NCI-H1417 (cell line): Measurements from ENCODE around the gene MLF2.
"Not testable (repeated sequence)": the region's sequence is repeated elsewhere in the genome, so short reads cannot be mapped to it uniquely, and the experiment has no call there.

Source experiments
- DNase-seq, 3 experiments: peaks; one replicate each; lab custom pipeline; 2025; lab: John Stamatoyannopoulos, UW

Gene MLF2

DNA sequence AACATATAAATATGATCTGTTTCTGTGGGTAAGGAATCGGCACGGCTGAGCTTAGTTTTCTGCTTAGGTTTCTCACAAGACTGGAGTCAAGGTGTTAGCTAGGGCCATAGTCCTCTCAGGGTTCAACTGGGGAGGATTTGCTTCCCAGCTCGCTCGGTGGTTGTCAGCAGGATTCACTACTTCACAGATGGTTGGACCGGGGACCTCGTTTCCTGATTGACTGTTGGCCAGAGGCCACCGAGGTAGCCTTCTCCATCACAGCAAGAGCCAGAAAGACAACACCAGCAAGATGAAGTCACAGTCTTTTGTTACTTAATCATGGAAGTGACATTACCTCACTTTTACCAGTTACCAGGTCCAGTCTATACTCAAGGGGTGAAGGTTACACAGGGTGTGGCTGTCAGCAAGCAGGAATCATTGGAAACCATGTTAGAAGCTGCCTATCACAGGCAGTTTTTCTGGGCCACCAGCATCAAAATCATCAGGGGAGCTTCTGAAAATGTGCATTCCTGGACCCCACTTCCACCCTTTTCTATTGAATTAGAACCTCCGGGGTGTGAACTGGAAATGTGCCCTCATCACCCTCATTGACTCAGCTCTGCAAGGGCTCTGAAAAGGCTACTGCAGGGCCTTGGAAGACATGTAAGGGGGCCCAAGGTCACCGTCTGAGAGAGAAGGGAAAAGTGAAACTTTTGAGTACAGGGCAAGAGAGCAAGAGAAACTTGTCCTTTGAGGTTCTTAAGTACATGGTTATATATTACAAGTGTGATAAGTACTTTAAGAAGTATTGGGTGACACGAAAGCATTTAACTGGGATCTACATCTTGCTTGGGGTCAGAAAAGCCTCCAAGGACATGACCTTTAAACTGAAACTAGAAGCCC, 18.2 kb downstream of the MLF2 start:
- DNase-seq = no peak

DNA sequence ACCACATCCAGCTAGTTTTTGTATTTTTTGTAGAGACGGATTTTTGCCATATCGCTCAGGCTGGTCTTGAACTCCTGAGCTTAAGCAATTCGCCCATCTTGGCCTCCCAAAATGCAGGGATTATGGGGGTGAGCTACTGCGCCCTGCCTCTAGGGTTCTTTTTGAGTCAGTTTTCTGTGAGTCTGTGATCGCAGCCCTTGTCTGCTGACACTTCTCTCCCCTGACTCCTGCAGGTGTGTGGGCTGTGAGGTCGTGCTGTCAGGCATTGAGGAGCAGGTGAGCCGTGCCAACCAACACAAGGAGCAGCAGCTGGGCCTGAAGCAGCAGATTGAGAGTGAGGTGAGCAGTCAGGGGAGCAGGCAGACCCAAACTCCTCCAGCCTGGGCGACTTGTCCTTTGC, 22.8 kb downstream of the MLF2 start:
- DNase-seq = no peak

DNA sequence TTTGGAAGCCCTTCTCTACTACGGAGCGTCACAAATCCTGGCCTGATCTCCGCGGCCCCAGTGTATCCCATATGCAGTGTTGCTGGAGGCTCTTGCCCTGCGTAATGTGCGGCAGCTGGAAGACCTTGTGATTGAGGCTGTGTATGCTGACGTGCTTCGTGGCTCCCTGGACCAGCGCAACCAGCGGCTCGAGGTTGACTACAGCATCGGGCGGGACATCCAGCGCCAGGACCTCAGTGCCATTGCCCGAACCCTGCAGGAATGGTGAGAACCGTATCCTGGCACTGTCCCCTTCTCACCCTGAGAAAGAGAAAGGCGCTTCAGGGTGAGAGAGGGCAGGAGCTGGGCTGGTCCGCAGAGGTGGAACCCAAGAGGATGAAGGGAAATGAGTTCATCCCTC, 23.8 kb downstream of the MLF2 start:
- no peak for DNase-seq

DNA sequence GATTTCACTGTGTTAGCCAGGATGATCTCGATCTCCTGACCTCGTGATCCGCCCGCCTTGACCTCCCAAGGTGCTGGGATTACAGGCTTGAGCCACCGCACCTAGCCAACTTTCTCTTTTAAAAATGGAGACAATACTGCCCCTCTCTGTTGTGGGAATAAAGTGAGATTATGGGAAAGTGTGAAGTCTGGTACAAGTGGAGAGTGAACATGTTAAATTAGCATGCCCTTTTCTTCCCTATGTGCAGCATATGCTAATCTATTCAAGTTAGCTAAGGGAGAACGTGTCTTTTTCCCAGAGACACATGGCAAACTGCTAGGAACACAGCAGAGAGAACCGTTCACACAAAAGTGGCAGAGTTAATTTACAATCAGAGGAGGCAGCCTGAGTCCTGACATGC, 27.6 kb downstream of the MLF2 start:
- DNase-seq = no peak

DNA sequence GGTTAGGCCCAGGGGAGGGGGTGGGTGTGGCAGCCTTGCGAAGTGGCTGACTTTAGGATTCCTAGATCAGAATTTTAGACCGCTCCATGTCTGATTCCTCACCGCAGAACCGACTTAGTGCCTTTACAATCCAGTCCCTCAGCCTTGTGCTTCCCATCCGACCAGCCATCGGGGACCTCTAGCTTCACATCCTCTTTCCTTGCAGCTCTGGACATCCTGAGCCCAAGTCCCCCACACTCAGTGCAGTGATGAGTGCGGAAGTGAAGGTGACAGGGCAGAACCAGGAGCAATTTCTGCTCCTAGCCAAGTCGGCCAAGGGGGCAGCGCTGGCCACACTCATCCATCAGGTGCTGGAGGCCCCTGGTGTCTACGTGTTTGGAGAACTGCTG, 28.5 kb downstream of the MLF2 start:
- peak in 2 of 3 experiments; percentile 21 to 78 for DNase-seq

DNA sequence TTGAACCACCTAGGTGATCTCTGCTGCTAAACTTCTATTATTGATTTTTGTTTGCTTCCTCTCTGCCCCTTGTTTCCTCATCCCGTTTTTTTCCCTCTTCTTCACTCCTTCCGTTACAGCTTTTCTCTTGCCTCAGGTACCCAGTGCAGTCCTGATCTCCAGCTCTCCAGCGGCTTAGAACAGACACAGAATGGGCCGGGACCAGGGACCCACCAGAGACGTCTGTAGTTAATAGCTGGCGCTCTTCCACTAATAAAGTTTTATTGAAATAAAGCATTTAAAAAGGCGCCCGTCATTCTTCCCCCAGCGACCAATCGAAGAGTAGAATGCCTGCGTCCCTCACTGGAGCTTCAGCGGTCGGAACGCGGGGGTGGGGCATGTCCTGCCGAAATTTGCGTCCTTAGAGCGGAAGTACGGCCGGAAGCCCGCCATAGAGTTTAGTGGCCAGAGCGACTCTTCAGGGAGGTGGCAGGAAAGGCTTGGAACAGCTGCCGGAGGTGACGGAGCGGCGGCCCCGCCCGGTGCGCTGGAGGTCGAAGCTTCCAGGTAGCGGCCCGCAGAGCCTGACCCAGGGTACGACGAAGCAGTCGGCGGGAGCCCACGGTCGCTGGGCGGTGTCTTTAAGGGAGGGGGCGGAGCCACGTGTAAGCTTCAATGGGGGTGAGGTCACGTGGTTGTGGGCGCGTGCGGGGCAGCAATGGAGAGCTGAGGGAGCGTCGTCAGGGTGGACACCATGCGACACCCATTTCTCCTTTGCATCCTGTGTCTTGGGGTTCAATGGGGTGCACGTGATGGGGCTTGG, 29.1 kb downstream of the MLF2 start, which contains the start of gene COPS7A:
COPS7A (plus strand) TSS at position 440 of the 802 bp plus-strand sequence. CDS start 611 bp downstream, outside the sequence.
- DNase-seq = peak; percentile 99 to 100 (median 99)

DNA sequence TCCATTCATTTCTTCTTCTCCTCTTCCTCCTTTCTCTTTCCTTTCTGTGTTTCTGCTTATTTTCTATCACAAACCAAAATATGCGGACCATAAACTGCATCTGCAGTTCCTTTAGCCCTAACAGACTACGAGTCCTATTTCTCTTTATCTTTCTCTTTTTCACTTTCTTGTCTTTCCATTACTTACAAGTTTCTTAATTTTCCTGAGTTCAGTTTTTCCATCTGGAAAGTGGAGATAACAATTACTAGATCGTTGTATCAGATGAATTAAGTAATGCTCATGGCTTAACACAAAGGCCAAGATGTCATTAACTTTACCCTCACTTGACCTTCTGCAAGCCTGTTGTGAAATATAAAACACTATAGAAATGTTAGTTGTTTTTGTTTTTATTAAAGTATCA, 30.1 kb downstream of the MLF2 start:
- no peak for DNase-seq

DNA sequence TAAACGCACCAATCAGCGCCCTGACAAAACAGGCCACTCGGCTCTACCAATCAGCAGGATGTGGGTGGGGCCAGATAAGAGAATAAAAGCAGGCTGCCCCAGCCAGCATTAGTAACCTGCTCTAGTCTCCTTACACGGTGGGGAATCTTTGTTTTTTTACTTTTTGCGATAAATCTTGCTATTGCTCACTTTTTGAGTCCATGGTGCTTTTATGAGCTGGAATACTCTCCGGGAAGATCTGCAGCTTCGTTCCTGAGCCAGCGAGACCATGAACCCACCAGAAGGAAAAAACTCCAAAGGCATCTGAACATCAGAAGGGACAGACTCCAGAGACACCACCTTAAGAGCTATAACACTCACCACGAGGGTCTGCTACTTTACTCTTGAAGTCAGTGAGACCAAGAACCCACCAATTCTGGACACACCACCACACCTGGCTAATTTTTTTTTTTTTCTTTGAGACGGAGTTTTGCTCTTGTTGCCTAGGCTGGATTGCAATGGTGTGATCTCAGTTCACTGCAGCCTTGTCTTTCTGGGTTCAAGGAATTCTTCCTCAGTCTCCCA, 36.0 kb downstream of the MLF2 start:
- no peak for DNase-seq

DNA sequence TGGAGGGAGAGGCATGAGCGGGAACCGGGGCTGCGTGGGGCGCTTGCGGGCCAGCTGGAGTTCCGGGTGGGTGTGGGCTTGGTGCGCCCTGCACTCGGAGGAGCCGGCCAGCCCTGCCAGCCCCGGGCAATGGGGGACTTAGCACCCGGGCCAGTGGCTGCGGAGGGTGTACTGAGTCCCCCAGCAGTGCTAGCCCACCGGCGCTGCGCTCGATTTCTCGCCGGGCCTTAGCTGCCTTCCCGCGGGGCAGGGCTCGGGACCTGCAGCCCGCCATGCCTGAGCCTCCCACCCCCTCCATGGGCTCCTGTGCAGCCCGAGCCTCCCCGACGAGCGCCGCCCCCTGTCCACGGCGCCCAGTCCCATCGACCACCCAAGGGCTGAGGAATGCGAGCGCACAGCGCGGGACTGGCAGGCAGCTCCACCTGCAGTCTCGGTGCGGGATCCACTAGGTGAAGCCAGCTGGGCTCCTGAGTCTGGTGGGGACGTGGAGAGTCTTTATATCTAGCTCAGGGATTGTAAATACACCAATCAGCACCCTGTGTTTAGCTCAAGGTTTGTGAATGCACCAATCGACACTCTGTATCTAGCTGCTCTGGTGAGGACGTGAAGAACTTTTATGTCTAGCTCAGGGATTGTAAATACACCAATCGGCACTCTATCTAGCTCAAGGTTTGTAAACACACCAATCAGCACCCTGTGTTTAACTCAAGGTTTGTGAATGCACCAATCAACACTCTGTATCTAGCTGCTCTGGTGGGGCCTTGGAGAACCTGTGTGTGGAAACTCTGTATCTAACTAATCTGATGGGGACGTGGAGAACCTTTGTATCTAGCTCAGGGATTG, 36.7 kb downstream of the MLF2 start:
- DNase-seq = not testable (repeated sequence)

DNA sequence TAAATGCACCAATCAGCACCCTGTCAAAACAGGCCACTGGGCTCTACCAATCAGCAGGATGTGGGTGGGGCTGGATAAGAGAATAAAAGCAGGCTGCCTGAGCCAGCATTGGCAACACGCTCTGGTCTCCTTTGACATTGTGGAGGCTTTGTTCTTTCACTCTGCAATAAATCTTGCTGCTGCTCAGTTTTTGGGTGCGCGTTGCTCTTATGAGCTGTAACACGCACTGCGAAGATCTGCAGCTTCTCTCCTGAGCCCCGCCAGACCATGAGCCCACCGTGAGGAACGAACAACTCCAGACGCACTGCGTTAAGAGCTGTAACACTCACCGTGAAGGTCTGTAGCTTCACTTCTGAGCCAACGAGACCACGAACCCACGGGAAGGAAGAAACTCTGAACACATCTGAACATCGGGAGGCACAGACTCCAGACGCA, 44.0 kb downstream of the MLF2 start:
- no peak for DNase-seq

DNA sequence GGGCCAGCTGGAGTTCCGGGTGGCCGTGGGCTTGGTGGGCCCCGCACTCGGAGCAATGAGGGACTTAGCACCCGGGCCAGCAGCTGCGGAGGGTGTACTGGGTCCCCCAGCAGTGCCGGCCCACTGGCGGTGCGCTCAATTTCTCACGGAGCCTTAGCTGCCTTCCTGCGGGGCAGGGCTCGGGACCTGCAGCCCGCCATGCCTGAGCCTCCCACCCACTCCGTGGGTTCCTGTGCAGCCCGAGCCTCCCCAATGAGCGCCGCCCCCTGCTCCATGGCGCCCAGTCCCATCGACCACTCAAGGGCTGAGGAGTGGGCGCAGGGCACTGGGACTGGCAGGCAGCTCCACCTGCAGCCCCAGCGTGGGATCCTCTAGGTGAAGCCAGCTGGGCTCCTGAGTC, 44.6 kb downstream of the MLF2 start:
- DNase-seq = not testable (repeated sequence)

DNA sequence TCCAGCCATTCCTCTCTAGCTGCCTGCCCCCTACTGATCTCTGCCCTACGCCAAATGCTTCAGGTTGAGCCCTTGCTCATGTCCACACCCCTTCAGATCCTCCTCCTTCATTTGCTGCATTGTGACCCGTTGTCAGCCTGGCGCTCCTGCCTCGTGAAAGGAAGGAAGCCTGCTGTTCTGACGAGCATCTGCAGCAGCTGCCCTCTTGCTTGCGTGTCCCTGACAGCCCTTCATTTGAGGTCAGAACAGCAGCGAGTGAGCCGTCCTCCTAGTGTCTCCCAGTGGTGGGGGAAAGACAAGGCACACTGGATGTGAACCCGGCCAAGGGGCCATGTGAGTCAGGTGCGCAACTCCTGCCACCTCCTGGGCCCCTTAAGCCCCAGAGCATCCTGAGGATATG, 49.3 kb downstream of the MLF2 start:
- peak in 2 of 3 experiments; percentile 52 to 76 for DNase-seq

DNA sequence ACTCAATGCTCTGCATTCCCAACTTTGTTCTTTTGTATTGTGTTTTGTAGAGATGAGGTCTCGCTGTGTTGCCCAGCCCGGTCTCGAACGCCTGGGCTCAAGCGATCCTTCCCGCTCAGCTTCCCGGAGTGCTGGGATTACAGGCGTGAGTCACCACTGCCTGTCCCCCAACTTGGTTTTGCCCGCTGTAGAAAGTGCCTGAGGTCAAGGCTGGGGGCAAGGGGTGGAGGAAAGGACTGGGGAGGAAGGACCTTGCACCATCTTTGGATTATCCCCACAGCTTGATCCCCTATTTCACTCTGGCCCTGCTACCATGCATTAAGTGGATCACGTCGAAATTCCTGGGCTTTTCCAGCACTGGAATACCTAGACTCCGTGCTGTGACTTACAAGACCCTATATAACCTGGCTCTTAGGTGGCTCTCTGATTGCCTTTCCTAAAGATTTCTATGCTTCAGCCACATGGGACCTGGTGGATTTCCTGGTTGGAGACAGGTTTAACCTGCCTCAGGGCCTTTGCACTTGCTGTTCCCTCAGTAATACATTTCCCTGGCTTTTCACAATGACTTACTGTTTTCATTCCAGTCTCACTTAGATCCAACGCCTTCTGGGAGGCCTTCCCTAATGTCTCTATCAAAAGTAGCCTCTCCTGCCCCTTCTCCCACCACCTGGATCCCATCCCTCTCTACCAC, 51.7 kb downstream of the MLF2 start:
- DNase-seq = no peak

DNA sequence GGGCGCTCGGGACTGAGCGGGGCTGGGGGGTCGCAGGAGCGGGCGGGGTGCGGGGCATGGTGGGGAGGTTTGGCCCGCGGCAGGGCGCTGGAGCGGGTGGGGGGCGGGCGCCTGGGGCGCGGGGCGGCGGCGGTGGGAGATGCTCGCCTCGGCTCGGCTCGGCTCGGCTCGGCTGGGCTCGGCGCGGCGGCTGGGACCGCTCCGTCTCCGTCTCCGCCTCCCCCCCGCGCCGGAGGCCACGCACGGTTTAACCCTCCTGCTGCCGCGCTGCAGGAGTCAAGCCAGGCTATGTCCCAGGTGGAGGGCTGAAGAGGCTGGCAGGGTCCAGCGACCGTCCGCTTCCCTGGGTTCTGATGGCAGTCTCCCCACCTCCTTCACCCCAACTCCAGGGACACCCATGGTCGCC, 52.3 kb downstream of the MLF2 start, which contains the start of gene PIANP:
PIANP (minus strand) TSS at position 170 of the 406 bp plus-strand sequence. CDS start 2,754 bp downstream, outside the sequence.
- DNase-seq = peak; percentile 3 to 73 (median 63)

DNA sequence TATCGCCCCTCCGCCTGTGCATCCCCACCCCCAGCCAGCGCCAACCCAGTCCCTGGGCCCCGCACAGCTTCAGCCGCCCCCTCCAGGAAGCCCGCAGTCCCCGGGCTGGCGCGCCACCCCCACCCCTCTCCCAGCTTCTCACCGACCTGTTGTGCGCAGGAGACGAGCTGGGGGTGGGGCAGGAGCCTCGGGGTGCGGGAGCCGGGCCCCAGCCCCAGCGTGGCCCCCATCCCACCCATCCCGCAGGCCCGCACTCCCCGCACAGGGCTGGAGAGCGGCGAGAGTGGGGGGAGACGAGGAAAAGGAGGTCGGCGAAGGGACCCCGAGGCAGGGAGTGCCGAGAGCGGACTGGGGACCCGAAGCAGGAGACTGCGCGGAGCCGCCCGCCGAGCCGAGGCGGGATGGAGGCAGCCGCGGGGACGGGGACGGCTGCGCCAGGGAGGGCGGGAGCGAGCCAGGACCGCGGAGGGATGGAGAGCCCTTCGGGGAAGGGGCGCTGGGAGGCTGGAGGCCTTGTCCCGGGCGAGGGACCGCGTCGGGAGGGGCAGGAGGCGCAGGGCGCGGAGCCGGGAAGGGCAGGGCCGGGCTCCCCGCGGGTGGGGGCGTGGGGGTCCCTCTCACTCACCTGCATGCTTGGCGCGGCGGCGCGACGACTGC, 52.8 kb downstream of the MLF2 start:
- peak in 2 of 3 experiments; percentile 71 to 81 for DNase-seq

DNA sequence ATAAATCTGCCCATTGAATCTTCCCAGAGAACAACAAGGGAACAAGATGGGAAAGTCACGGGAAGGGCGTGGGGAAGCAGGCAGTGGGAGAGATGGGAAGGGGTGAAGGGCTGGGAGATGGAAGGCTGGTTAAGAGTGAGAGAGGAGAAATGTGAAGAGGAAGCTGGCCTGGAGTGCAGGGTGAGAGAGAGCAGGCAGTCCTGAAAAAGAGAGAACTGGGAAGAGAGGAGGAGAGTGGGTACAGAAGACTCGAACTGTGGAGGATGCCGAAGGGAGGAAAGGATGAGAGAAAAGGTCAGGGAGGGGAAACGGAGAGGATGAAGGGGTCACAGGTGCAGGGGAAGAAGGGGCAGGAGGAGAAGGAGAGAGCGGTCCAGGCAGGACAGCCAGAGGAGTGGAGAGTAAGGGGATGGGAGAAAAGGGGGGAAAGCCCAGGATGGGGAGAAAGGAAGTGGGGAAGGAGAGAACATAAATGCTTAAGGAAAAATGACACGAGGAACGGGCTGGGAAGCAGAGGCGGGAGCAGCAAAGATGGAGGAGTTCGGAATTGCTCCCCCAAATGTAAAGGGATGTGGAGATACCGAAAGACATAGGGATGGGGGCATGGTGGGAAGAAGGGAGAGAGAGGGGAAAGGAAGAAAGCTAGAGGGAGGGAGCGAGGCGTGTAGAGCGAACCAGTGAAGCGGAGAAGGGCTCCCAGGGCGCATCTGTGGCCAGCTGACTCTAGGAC, 53.5 kb downstream of the MLF2 start:
- DNase-seq = no peak

DNA sequence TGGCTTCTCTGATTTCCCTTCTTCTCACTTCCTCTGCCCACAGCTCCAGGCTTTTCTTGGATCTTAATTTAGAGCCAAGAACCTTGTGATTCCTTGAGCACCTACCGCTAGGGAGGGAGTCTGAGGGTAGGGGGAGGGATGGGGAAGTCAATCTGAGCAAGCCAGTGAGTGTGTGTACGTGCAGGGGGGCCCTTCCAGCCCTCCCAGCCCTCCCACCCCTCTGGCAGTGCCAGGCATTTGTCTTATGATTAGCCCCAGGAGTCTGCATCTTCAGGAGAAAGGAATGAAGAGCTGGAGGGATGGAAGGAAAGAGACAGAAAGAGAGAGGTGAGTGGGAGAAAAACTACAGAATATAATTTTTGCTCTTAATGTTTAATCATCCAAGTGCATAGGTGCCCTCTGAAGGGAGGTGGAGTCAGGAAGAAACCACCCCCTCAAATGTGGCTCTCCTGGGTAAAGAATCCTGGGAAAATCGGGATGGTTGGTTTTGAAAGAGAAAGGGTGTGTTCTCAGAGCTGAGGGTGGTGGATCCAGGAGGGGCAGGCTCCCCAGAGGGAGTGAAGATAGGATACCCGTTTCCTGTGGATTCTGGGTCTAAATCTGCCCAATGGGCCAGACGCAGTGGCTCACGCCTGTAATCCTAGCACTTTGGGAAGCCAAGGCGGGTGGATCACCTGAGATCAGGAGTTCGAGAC, 54.4 kb downstream of the MLF2 start:
- no peak for DNase-seq
